ENCODE data around the gene GPR18.

DNA sequence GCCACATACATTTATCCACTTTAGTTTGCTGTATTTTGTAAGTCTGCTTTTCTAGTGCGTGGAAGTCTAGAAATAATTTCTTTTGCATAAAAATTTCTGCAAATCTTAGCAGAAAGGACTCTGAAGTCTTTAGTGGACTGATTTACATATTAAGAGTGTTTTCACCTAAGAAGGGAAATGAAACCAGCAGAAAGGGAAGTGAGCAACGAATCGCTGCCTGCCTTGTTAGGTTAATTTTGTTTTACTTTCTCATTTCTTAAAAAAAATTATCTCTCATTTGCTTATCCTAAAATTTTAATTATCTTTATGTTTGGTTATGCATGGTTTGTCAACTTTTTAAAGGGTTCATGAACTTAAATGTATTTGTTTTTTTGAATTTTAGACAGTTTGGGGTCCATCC lies 767 bp upstream of the GPR18 start:
- TF ChIP-seq, protein P1, sequence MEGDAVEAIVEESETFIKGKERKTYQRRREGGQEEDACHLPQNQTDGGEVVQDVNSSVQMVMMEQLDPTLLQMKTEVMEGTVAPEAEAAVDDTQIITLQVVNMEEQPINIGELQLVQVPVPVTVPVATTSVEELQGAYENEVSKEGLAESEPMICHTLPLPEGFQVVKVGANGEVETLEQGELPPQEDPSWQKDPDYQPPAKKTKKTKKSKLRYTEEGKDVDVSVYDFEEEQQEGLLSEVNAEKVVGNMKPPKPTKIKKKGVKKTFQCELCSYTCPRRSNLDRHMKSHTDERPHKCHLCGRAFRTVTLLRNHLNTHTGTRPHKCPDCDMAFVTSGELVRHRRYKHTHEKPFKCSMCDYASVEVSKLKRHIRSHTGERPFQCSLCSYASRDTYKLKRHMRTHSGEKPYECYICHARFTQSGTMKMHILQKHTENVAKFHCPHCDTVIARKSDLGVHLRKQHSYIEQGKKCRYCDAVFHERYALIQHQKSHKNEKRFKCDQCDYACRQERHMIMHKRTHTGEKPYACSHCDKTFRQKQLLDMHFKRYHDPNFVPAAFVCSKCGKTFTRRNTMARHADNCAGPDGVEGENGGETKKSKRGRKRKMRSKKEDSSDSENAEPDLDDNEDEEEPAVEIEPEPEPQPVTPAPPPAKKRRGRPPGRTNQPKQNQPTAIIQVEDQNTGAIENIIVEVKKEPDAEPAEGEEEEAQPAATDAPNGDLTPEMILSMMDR (conservative IDR thresholded peaks at IDR 0.05), result no peak
- no peak for TF ChIP-seq ZFX (IDR thresholded peaks at IDR 0.05)
